CD4-positive, alpha-beta T cell treated with Interleukin-4 for 4 hours (primary cell): ENCODE results near the gene MCCD1.

Experiments used
- DNase-seq: peaks from one replicate; pipeline ENCODE4 v3.0.0-alpha.2; 2020

Gene MCCD1

DNA sequence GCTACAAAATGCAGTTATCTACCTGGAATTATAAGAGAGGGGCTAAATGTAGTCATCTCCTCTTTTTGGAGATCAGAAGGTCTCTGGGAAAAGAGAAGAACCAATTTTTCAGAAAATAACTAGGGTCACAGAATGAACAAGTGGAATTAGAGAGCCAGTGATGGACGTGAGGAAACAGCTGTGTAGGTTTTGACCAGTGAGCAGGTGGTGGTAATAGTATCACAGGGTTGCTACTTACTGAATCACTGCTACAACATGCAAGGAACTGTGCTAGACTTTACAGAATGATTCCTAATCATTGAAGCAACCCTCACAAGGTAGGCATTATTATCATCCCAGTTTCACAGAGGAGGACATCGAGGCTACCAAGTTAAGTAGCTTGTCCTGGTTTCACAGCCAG is 15.9 kb downstream of the MCCD1 start:
- DNase-seq: no peak

DNA sequence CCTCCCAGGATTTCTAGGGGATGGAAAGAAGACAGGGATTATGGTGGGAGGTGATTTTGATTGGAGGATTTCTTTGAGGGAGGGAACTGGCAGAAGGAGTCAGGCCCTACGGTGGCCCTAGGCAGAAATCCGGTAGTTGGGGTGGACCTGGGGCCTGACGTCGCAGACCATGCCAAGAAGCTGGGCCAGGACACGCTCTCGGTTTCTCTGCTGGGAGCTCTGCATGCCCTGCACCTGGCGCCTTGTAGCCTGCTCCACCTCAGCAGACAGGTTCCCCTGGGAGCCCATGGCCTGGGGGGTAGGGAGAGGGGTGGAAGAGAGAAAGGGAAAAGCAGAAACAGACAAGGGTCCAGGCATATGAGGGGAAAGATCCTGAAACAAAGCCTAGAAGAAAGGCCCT is 16.5 kb downstream of the MCCD1 start:
- no peak for DNase-seq

DNA sequence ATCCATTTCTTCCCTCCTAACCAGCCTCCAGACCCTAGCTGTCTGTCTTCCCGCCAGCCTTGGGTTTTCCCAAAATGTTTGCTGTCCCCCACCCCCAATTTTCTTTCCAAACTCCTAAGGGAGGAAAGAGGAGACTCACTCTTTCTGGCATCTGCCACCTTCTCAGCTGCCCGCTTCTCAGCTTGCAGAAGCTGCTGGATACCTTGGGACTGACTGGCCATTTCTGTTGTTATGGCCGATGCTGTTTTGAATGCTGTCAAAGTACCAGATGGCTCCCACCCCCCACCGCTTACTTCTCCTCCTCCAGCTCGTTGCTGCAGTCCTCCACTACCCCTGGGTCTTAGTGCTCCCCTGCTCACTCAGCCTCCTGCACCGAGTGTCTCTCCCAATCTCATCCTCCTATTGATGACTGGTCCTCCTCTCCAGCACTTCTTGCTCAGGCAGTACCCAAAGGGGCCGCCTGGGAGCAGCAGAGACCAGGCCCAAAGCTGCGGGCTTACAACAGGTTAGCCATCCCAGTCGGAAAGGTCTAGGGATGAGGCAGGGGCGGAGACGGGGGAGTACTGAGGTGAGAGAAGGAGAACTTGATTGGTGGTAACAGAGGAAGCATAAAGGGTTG is 17.7 kb downstream of the MCCD1 start, which contains the start of gene ATP6V1G2:
ATP6V1G2 (minus strand) TSS at position 270 of the 619 bp plus-strand sequence; CDS start at position 221, 49 bp downstream.
- DNase-seq: peak; percentile 84

DNA sequence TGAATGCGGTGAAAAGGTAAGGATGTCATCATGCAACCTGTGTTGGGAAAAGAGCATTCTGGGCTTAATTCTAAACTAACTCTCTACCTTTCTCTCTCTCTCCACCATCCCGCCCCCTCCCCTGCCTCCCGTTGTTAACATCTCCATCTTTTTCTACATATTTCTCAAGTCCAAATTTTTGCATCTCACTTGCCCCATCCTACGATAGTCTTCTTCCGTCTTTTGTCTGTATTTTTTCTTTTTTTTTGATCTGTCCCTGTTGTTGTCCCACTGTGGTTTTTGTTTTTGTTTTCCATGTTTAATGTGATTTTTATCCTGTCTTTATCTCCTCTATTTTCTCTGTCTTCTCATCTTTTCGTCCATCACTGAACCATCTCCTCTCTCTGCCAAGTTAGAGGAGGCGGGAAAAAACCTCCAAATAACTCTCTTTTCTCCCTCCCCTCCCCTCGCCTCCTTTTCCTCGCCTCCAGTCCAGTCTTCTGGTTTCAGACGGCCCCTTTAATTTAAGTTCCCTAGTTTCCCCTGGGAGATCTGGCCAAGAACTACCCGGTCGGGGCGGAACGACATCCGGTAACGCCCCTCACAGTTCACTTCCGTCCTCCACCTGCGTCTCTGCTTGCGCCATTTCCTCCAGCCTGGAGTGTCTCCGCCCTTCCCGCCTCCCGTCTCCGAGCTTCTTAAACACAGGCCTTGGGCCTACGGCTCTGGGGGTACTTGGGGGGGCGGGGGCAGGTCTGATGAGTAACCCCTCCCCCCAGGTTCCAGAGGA is 18.4 kb downstream of the MCCD1 start, which contains the start of gene NFKBIL1:
NFKBIL1 (plus strand) TSS at position 651 of the 769 bp plus-strand sequence; CDS start at position 738, 87 bp downstream.
- peak; percentile 90 for DNase-seq

DNA sequence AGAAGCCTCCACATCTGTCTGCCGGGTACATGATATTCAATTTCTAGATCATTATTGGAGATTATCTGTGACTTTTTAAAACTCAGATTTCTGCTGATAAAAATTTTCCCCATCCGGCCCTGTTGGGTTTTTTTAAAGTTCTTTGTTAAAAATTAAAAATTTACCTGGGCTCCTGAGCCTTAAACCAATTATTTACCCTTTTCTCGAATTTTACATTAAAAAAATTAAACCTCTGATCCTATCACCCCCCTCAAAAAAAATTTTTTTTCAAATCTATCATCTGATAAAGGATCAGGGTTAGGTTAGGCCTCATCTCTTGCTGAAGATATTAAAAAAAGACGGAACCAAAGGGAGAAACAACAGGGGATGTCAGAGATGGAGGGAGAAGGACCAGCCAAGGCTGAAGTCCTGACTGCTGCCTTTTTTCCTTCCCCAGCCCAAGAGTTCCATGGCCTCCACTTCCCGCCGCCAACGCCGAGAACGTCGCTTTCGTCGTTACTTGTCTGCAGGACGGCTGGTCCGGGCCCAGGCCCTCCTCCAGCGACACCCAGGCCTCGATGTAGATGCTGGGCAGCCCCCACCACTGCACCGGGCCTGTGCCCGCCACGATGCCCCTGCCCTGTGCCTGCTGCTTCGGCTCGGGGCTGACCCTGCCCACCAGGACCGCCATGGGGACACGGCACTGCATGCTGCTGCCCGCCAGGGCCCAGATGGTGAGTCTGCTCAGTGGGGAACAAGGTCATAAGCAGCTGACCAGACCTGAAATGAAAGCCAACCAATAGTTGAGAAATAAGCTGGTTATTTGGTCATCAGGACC is 19.2 kb downstream of the MCCD1 start:
- no peak for DNase-seq

DNA sequence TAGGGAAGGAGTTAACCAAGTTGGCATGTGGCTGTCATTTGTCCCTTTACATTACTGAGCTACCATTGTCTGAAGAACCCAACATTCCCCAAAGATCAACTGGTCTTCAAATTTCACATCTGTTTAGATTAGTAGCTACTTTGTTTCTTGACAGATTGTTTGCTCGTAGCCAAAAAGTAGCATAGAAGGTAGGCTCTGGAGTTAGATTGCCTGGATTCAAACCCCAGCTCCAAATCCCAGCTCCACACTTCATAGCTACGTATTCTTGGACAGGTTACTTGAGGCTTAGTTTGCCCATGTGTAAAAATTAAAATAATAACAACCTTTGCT is 19.7 kb downstream of the MCCD1 start:
- DNase-seq: no peak

DNA sequence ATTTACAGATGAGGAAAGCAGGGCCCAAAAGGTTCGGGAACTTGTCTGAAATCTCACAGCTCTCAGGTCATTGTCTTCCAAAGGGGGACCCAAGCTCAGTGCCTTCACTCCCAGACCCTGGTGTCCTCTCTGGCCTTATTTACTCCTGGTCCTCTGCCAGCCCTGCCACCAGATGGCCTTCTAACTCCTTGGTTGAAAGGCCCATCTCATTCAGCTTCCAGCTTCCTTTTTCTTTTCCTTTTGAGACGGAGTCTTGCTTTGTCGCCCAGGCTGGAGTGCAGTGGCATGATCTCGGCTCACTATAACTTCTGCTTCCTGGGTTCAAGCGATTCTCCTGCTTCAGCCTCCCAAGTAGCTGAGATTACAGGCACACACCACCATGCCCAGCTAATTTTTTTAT is 22.6 kb downstream of the MCCD1 start:
- DNase-seq: peak; percentile 76

DNA sequence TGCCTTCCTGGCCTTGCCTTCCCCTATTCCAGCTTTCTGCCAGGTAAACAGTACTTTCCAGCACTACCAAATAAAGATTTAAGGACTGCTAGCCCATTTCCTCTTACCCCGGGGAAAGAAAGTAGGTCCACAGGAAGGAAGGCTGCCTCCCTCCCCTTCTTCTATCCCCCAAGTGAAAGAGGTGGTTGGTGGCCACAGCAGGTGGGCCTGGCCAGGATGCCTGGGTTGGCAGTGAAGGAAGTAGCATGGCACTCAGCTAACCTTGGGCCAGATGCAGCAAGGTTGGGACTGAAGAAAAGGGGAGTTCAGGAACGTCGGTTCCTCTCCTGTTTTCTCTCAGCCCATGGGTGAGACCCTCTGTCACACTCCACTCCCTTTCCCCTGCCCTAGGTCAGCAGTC is 27.5 kb downstream of the MCCD1 start:
- no peak for DNase-seq

DNA sequence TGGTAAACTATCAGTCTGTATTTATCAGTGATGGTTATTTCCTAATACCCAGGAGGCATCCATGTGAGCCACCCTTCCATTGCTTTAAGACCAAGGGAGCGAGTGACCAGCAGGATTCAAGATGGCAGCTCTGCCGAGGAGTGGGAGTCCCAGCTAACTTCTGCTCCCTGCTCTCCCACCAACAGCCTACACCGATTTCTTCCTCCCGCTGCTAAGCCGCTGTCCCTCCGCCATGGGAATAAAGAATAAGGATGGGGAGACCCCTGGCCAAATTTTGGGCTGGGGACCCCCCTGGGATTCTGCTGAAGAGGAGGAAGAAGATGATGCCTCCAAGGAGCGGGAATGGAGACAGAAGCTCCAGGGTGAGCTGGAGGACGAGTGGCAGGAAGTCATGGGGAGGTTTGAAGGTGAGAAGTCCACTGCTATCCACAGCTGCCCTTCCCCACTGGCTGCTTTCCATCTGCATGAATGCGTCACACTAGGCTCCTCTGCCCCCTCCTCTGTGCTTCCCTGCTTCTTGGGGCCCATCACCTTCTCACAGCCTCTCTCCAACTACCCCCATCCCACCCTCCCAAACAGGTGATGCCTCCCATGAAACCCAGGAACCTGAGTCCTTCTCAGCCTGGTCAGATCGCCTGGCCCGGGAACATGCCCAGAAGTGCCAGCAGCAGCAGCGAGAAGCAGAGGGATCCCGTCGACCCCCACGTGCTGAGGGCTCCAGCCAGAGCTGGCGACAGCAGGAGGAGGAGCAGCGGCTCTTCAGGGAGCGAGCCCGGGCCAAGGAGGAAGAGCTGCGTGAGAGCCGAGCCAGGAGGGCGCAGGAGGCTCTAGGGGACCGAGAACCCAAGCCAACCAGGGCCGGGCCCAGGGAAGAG is 28.9 kb downstream of the MCCD1 start:
- no peak for DNase-seq

DNA sequence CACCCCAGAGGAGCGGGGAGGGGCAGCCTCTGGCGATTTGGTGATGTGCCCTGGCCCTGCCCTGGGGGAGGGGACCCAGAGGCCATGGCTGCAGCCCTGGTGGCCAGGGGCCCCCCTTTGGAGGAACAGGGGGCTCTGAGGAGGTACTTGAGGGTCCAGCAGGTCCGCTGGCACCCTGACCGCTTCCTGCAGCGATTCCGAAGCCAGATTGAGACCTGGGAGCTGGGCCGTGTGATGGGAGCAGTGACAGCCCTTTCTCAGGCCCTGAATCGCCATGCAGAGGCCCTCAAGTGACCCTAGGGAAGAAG is 29.5 kb downstream of the MCCD1 start:
- no peak for DNase-seq

DNA sequence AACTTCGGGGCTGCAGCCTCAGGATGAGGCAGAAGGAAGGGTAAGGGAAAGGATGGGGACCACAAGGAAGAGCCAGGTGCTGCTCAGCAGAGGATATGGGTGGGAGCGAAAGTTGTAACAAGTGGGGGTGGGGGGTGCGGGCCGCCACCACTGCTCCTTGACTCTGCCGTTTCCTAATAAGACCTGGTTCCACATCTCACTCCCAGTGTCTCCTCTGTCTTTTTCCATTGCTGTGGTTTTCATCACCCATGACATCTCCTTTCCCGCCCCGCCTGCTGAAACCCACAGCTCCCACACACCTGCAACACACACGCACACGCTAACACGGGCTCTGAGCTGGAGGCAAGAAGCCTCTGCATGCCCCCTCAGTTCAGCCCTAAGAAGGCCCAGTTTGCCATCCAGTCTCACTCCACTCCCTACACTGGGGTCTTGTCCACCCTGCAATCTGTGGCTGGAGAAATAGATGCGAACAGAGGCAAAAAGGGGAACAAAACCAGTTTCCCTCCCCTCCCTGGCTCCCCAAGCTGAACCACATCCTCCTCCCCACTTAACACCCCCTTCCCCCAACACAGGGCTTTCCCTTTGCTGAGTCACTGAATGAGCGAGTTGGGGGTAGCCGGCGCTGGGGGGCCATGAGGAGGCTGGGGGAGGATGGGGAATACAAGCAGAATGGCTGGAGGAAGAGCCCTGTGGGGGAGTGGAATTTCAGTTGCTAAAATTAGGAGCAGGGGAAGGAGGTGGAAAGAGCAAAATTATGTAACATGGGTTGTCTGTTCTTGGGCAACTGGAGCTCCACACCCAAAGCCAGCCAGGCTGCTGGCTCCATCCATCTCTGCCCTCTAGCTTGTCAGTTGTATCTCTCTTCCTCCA is 30.1 kb downstream of the MCCD1 start:
- DNase-seq: peak; percentile 74

DNA sequence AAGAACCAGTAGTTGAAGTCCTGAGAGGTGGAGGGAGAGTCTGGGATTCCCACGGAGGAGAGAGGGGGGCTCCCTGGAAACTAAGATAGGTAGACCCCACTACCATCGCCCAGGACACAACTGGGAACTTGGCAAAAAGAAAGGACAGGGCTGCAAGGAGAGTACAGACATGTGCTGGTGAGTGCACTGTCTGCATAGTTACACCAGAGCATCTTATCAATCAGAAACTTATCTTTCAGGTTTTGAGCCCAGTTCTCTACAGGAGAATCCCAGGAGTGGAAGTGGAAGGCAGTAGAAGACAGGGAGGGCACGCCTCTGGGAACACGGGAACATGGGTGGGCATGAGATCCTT is 30.8 kb downstream of the MCCD1 start:
- no peak for DNase-seq

DNA sequence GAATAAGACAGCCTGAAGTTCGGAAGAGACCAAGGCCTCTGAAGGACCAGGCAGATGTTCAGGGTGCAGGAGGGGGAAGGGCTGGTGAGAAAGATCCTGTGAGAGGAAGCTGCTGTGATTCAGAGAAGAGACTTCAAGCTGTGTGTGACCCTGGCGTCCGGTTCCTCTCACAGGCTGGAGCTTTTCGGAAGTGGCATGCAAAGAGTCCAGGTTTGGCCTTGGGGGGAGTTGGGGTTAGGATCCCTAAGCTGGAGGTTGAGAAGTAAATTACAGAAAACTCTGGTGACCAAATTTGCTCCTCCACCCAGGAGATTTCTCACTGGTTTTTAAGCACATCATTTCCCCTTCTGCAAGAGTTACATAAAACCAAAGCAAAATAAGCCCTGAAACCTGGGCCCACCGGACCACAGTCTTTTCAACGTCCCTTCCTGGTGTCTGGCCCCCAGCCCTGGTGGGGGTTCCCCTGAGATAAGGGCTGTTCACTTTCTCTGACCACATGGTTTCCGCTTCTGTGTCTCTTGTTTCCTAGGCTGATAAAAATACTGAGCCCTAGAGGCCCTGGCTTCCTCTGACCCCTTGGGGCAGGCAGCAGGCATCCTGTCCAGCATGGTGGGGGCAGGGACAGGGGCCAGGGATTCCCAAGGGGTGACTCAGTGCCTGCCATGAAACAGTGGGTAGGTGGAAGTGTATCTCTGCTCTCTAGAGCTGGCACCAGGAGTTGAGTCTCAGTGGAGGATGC is 31.4 kb downstream of the MCCD1 start:
- DNase-seq: peak; percentile 56

DNA sequence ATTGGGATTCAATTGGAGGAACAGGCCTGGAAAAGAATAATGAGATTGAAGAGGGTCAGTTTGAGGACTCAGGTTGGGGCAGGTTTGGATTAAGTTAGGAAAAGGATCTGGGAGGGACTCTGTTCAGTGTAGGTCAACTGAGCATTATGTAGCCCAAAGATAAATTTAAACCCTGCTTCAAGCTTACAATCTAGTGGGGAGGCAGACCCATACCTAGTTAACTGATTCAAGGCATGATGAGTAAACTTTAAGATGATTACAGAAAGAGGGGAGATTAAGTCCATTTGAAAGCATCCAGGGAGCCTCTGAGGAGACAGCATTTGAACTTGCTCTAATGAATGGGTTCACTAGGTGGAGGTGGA is 31.9 kb downstream of the MCCD1 start:
- DNase-seq: no peak

DNA sequence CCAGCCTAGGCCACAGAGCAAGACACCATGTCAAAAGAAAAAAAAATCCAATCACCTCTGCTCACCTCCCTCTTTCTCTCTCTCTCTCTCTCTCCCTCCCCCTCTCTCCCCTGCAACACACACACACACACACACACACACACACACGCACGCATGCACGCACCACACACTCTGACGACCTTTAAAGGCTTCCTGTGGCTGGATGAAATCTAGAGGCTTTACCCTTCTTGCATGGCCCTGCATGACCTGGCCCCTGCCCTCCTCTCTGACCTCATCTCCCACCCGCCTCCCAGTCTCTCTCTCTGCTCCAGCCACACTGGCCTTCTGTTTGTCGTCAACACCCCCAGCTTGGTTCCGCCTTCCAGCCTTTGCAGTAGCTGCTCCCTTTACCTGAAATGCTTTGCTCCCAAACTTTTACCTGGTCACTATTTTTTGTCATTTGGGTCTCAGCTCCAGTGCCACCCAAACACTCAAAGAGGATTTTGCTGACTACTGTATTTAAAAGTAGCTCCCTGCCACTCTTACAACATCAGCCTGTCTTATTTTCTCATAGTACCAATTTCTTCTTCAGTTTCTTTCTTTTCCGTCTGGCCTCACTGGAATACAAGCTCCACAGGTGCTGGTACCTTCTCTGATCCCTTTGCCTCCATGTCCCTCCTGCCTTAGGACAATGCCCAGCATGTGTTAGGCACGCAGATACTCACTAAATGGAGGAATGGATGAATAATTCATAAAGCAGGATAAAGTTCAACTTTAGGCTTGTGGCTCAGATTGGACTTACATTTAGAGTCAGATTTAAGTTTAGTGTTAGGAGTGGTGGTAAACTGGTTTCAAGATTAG is 39.0 kb downstream of the MCCD1 start:
- peak; percentile 37 for DNase-seq

DNA sequence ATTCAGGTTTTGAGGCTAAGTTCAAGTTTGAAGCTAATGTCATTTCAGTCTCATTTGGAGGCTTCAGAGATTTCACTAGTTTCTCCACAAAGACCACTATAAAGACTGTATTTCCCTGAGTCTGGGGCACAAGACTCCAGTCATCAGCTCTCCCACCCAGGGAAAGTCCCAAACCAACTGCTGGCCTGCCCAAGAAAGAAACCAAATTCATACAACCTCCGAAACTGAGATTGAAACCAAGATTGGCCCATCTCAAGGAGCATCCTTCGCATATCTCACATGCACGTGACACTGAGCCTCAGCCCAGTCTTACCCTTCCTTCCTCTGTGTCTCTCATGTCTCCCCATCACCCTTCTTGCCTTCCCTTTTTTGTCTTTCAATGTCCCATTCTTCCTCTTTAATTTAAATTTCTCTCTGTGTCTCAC is 39.8 kb downstream of the MCCD1 start:
- DNase-seq: peak; percentile 86

DNA sequence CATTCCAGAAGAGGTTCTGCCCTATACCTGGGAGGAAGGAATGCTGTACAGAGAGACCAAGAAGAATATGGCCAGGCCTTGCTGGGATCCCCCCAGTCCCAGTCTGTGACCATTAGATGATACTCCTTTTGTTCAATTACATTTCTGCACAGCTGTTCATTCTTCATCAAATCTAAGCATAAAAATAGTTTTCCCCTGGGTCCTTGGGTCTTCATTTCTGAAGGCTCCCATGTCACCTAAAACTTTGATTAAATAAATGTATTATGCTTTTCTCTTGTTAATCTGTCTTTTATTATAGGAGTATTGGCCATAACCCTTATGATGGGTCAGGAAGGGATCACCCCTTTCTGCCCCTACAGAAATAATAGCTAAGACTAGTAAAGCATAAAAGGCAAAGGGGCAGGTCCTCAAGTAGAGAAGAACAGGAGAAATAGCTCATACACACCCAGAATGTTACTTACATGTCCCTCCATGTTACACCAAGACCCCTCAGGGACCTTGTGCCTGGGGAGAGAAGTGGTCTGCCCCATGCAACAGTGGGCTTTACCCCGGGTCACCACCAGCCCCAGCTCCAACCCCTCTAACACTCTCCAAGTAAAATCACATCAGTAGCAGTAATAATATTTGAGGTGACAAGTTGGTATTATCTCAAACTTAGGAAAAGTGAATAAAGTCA is 41.2 kb downstream of the MCCD1 start:
- no peak for DNase-seq

DNA sequence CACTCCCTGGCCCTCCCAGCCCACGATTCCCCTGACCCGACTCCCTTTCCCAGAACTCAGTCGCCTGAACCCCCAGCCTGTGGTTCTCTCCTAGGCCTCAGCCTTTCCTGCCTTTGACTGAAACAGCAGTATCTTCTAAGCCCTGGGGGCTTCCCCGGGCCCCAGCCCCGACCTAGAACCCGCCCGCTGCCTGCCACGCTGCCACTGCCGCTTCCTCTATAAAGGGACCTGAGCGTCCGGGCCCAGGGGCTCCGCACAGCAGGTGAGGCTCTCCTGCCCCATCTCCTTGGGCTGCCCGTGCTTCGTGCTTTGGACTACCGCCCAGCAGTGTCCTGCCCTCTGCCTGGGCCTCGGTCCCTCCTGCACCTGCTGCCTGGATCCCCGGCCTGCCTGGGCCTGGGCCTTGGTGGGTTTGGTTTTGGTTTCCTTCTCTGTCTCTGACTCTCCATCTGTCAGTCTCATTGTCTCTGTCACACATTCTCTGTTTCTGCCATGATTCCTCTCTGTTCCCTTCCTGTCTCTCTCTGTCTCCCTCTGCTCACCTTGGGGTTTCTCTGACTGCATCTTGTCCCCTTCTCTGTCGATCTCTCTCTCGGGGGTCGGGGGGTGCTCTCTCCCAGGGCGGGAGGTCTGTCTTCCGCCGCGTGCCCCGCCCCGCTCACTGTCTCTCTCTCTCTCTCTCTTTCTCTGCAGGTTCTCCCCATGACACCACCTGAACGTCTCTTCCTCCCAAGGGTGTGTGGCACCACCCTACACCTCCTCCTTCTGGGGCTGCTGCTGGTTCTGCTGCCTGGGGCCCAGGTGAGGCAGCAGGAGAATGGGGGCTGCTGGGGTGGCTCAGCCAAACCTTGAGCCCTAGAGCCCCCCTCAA is 43.5 kb downstream of the MCCD1 start, which contains the start of gene LTA:
LTA (plus strand) TSS at position 249 of the 871 bp plus-strand sequence; CDS start at position 703, 454 bp downstream.
- peak; percentile 73 for DNase-seq
